HG03439 (cell line): ENCODE data around the gene RCSD1.
"Not testable (repeated sequence)": the region's sequence is repeated elsewhere in the genome, so short reads cannot be mapped to it uniquely, and the experiment has no call there.

Source experiments
- ATAC-seq: cut with Tn5 transposase; IDR thresholded peaks from one replicate; pipeline ENCODE4 v1.9.1; 2021; ENCODE audit warnings: mild to moderate bottlenecking, moderate library complexity; ENCODE audit not compliant: unreplicated experiment

The RCSD1 gene

GRCh38 chr1:167629681-167630567 lies at the start of gene RCSD1:
RCSD1 (plus strand) TSS chr1:167630232; CDS start chr1:167630424, 192 bp downstream.
- ATAC-seq, result peak; percentile 23

GRCh38 chr1:167582064-167582463 lies 48.0 kb upstream of the RCSD1 start:
- ATAC-seq, result no peak

GRCh38 chr1:167582722-167583121 lies 47.3 kb upstream of the RCSD1 start:
- ATAC-seq, result no peak

GRCh38 chr1:167584581-167584980 lies 45.5 kb upstream of the RCSD1 start:
- no peak for ATAC-seq

- no peak for ATAC-seq
These were observed 42.7 kb upstream of the RCSD1 start for GRCh38 chr1:167587342-167587741.

GRCh38 chr1:167587872-167588271 lies 42.2 kb upstream of the RCSD1 start:
- no peak for ATAC-seq

GRCh38 chr1:167588361-167588760 lies 41.7 kb upstream of the RCSD1 start:
- no peak for ATAC-seq

- no peak for ATAC-seq
These were observed 37.6 kb upstream of the RCSD1 start for GRCh38 chr1:167592475-167592874.

- ATAC-seq, result no peak
These were observed 36.2 kb upstream of the RCSD1 start for GRCh38 chr1:167593860-167594259.

- ATAC-seq, result no peak
These were observed 35.2 kb upstream of the RCSD1 start for GRCh38 chr1:167594822-167595221.

GRCh38 chr1:167599957-167600581 lies 30.0 kb upstream of the RCSD1 start:
- peak; percentile 72 for ATAC-seq

- no peak for ATAC-seq
These were observed 28.3 kb upstream of the RCSD1 start for GRCh38 chr1:167601442-167602383.

- ATAC-seq, result no peak
These were observed 27.2 kb upstream of the RCSD1 start for GRCh38 chr1:167602840-167603239.

GRCh38 chr1:167605576-167605975 lies 24.5 kb upstream of the RCSD1 start:
- ATAC-seq, result no peak

- no peak for ATAC-seq
These were observed 18.0 kb upstream of the RCSD1 start for GRCh38 chr1:167611983-167612382.

- ATAC-seq, result no peak
These were observed 17.2 kb upstream of the RCSD1 start for GRCh38 chr1:167612587-167613385.

GRCh38 chr1:167613984-167614383 lies 16.0 kb upstream of the RCSD1 start:
- ATAC-seq, result not testable (repeated sequence)

GRCh38 chr1:167614851-167615250 lies 15.2 kb upstream of the RCSD1 start:
- ATAC-seq, result no peak

- no peak for ATAC-seq
These were observed 13.5 kb upstream of the RCSD1 start for GRCh38 chr1:167616521-167616920.
